Measurements from ENCODE around the gene FN1. TPM values are rescaled to one million over a fixed set of nuclear protein-coding genes. Genes with fewer than 3 reads are reported as not detected.
"Not testable (repeated sequence)": the region's sequence is repeated elsewhere in the genome, so short reads cannot be mapped to it uniquely, and the experiment has no call there.

The FN1 gene
- total RNA-seq, 2 donors from 2014 or later: 0.97 to 1.2 TPM

GRCh38 chr2:215410932-215411285 is 25.0 kb downstream of the FN1 start:
- peaks cover 19% of the 10 kb centered on the region for H3K27me3 Mint-ChIP-seq
- peak overlapping the region; percentile 52 for H3K27ac Mint-ChIP-seq
- ATAC-seq (replicated peaks): peak; percentile 53

GRCh38 chr2:215410181-215410931 is 25.5 kb downstream of the FN1 start:
- H3K36me3 Mint-ChIP-seq (ENCODE audit: low read depth); H3K9me3 Mint-ChIP-seq; H3K4me3 Mint-ChIP-seq; ATAC-seq (replicated peaks): not testable (repeated sequence)
- Mint-ChIP-seq H3K27ac (peak overlapping the region; percentile 52), H3K4me1 (peaks cover 12% of the 10 kb centered on the region), H3K27me3 (peaks cover 20% of the 10 kb centered on the region)

More at GRCh38 chr2:215410932-215411285, 25.0 kb downstream of the FN1 start:
- no peaks in the 10 kb centered on the region for H3K9me3 Mint-ChIP-seq
- no peak overlapping the region for H3K4me3 Mint-ChIP-seq
- peaks cover 12% of the 10 kb centered on the region for H3K4me1 Mint-ChIP-seq
- no peaks in the 10 kb centered on the region for H3K36me3 Mint-ChIP-seq (ENCODE audit: low read depth)

- peak; percentile 79 for ATAC-seq (replicated peaks)
- Mint-ChIP-seq H3K9me3 (no peaks in the 10 kb centered on the region), H3K36me3 (ENCODE audit: low read depth) (no peaks in the 10 kb centered on the region), H3K27ac (peak overlapping the region; percentile 14), H3K27me3 (peaks cover 19% of the 10 kb centered on the region), H3K4me3 (no peak overlapping the region), H3K4me1 (peaks cover 12% of the 10 kb centered on the region)
These were observed 26.3 kb downstream of the FN1 start for GRCh38 chr2:215409331-215410127.

- not testable (repeated sequence) for H3K36me3 Mint-ChIP-seq (ENCODE audit: low read depth); H3K9me3 Mint-ChIP-seq; H3K4me3 Mint-ChIP-seq; ATAC-seq (replicated peaks); H3K27ac Mint-ChIP-seq
- Mint-ChIP-seq H3K27me3 (peaks cover 16% of the 10 kb centered on the region), H3K4me1 (peaks cover 12% of the 10 kb centered on the region)
These were observed 27.4 kb downstream of the FN1 start for GRCh38 chr2:215408441-215408840.

- no peak for ATAC-seq (replicated peaks)
These were observed 28.1 kb downstream of the FN1 start for GRCh38 chr2:215407590-215408264.

GRCh38 chr2:215407061-215407460 is 28.8 kb downstream of the FN1 start:
- Mint-ChIP-seq H3K4me3 (no peak overlapping the region), H3K9me3 (no peaks in the 10 kb centered on the region), H3K27ac (no peak overlapping the region), H3K27me3 (peaks cover 10% of the 10 kb centered on the region), H3K36me3 (ENCODE audit: low read depth) (no peaks in the 10 kb centered on the region), H3K4me1 (peaks cover 12% of the 10 kb centered on the region)
- ATAC-seq (replicated peaks): no peak

More at GRCh38 chr2:215407590-215408264, 28.1 kb downstream of the FN1 start:
- no peak overlapping the region for H3K4me3 Mint-ChIP-seq
- H3K36me3 Mint-ChIP-seq (ENCODE audit: low read depth): no peaks in the 10 kb centered on the region
- H3K4me1 Mint-ChIP-seq: peaks cover 12% of the 10 kb centered on the region
- H3K9me3 Mint-ChIP-seq: no peaks in the 10 kb centered on the region
- peaks cover 13% of the 10 kb centered on the region for H3K27me3 Mint-ChIP-seq
- no peak overlapping the region for H3K27ac Mint-ChIP-seq

GRCh38 chr2:215405722-215406581 is 29.9 kb downstream of the FN1 start:
- Mint-ChIP-seq H3K27me3 (peaks cover 10% of the 10 kb centered on the region), H3K36me3 (ENCODE audit: low read depth) (no peaks in the 10 kb centered on the region), H3K9me3 (no peaks in the 10 kb centered on the region), H3K4me3 (no peak overlapping the region), H3K4me1 (peaks cover 11% of the 10 kb centered on the region), H3K27ac (no peak overlapping the region)
- ATAC-seq (replicated peaks): no peak

- ATAC-seq (replicated peaks): no peak
- no peak overlapping the region for H3K27ac Mint-ChIP-seq
- H3K4me1 Mint-ChIP-seq: peaks cover 6% of the 10 kb centered on the region
- peaks cover 10% of the 10 kb centered on the region for H3K27me3 Mint-ChIP-seq
- H3K9me3 Mint-ChIP-seq: no peaks in the 10 kb centered on the region
- H3K36me3 Mint-ChIP-seq (ENCODE audit: low read depth): no peaks in the 10 kb centered on the region
- no peak overlapping the region for H3K4me3 Mint-ChIP-seq
These were observed 31.4 kb downstream of the FN1 start for GRCh38 chr2:215404348-215405012.

- Mint-ChIP-seq H3K27ac (no peak overlapping the region), H3K36me3 (ENCODE audit: low read depth) (no peaks in the 10 kb centered on the region), H3K4me1 (no peaks in the 10 kb centered on the region), H3K9me3 (no peaks in the 10 kb centered on the region), H3K4me3 (no peak overlapping the region), H3K27me3 (peaks cover 14% of the 10 kb centered on the region)
- no peak for ATAC-seq (replicated peaks)
These were observed 32.2 kb downstream of the FN1 start for GRCh38 chr2:215403441-215404347.

- Mint-ChIP-seq H3K4me3 (no peak overlapping the region), H3K27me3 (peaks cover 11% of the 10 kb centered on the region), H3K27ac (no peak overlapping the region), H3K36me3 (ENCODE audit: low read depth) (no peaks in the 10 kb centered on the region), H3K4me1 (no peaks in the 10 kb centered on the region), H3K9me3 (no peaks in the 10 kb centered on the region)
- ATAC-seq (replicated peaks): no peak
These were observed 33.9 kb downstream of the FN1 start for GRCh38 chr2:215401896-215402379.

- H3K4me1 Mint-ChIP-seq: no peaks in the 10 kb centered on the region
- ATAC-seq (replicated peaks): no peak
- H3K4me3 Mint-ChIP-seq: no peak overlapping the region
- H3K9me3 Mint-ChIP-seq: no peaks in the 10 kb centered on the region
- no peaks in the 10 kb centered on the region for H3K36me3 Mint-ChIP-seq (ENCODE audit: low read depth)
- peaks cover 13% of the 10 kb centered on the region for H3K27me3 Mint-ChIP-seq
- H3K27ac Mint-ChIP-seq: no peak overlapping the region
These were observed 36.7 kb downstream of the FN1 start for GRCh38 chr2:215399067-215399716.

GRCh38 chr2:215397632-215398341 is 38.1 kb downstream of the FN1 start:
- H3K27me3 Mint-ChIP-seq: peaks cover 12% of the 10 kb centered on the region
- H3K9me3 Mint-ChIP-seq: no peaks in the 10 kb centered on the region
- no peak for ATAC-seq (replicated peaks)
- no peaks in the 10 kb centered on the region for H3K36me3 Mint-ChIP-seq (ENCODE audit: low read depth)
- no peaks in the 10 kb centered on the region for H3K4me1 Mint-ChIP-seq
- no peak overlapping the region for H3K27ac Mint-ChIP-seq
- H3K4me3 Mint-ChIP-seq: no peak overlapping the region
